ENCODE data around the gene ZSCAN12.

DNA sequence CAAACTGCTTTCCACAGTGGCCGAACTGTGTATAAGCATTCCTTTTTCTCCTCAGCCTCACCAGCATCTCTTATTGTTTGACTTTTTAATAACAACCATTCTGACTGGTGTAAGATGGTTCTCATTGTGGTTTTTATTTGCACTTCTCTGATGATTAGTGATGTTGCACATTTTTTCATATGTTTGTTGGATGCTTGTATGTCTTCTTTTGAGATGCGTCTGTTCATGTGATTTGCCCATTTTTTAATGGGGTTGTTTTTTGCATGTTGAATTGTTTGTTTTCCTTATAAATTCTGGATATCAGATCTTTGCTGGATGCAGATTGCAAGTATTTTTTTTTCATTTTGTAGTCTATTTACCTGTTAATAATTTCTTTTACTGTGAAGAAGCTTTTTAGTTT is 11.2 kb upstream of the ZSCAN12 start:
- no peak for TF ChIP-seq EZH2 (IDR thresholded peaks at IDR 0.05; ENCODE audit: low read length, missing control alignments)
- TF ChIP-seq CTCF (conservative IDR thresholded peaks at IDR 0.05 in 1 of 2, IDR thresholded peaks at IDR 0.05 in 1 of 2; ENCODE audit: low read depth in 1 of 2, low read length in 2 of 2) = no peak
